AG09309 (cell line): ENCODE results near the gene PLD4.
"Not testable (repeated sequence)": the region's sequence is repeated elsewhere in the genome, so short reads cannot be mapped to it uniquely, and the experiment has no call there.

Experiments
- DNase-seq: peaks from one replicate; pipeline ENCODE4 v3.0.0-alpha.2; 2010; ENCODE audit warnings: low read depth
- H3K4me3 ChIP-seq: 2 replicates; pipeline ENCODE4 v1.5.1; 2011; ENCODE audit warnings: mild to moderate bottlenecking, low read depth, low read length, moderate library complexity; ENCODE audit not compliant: control insufficient read depth
- TF ChIP-seq, protein P1 (sequence below): IDR thresholded peaks from 2 replicates; pipeline ENCODE4 v1.5.1; 2011; ENCODE audit warnings: mild to moderate bottlenecking, low read depth, low read length, inconsistent platforms; ENCODE audit not compliant: insufficient read depth, control insufficient read depth; ENCODE audit errors: missing control alignments

PLD4 gene

DNA sequence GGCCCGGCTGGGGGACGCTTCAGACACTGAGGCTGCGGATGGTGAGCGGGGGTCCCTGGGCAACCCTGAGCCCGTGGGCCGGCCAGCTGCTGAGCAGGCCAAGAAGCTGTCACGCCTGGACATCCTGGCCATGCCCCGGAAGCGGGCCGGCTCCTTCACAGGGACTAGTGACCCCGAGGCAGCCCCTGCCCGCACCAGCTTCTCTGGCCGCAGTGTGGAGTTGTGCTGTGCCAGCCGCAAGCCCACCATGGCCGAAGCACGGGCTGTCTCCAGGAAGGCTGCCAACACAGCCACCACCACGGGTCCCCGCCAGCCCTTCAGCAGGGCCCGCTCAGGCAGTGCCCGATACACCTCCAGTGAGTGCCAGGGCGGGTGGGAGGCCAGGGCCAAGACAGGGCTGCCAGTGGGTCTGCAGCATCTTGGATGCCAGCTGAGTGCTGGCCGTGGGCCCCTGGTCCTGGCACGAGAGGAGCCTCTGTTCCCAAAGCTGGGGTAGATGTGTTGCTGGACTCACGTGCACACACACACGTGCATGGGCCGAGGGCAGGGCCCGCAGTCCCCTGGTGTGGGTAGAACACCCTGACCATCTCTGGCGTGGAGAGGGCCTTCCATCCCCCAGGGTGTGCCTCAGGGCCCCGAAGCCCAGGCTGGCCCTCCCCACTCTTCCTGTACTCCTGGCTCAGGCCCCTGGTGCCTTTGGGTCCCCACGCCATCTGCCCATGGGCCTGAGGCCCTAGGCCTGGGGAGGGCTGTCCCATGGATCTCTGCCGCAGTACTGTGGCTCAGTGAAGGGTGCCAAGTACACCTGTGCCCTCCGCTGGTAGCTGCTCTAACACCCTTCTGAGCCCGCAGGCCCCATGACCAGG lies 36.8 kb upstream of the PLD4 start:
- DNase-seq = no peak
- TF ChIP-seq, protein P1, sequence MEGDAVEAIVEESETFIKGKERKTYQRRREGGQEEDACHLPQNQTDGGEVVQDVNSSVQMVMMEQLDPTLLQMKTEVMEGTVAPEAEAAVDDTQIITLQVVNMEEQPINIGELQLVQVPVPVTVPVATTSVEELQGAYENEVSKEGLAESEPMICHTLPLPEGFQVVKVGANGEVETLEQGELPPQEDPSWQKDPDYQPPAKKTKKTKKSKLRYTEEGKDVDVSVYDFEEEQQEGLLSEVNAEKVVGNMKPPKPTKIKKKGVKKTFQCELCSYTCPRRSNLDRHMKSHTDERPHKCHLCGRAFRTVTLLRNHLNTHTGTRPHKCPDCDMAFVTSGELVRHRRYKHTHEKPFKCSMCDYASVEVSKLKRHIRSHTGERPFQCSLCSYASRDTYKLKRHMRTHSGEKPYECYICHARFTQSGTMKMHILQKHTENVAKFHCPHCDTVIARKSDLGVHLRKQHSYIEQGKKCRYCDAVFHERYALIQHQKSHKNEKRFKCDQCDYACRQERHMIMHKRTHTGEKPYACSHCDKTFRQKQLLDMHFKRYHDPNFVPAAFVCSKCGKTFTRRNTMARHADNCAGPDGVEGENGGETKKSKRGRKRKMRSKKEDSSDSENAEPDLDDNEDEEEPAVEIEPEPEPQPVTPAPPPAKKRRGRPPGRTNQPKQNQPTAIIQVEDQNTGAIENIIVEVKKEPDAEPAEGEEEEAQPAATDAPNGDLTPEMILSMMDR = no peak
- no peak overlapping the region for H3K4me3 ChIP-seq

GRCh38 chr14:104888489-104889374 lies 35.9 kb upstream of the PLD4 start:
- H3K4me3 ChIP-seq = no peak overlapping the region
- TF ChIP-seq, protein P1 = no peak
- DNase-seq = no peak

GRCh38 chr14:104889375-104889757 lies 35.3 kb upstream of the PLD4 start:
- no peak for DNase-seq
- TF ChIP-seq, protein P1 = no peak
- H3K4me3 ChIP-seq = no peak overlapping the region

DNA sequence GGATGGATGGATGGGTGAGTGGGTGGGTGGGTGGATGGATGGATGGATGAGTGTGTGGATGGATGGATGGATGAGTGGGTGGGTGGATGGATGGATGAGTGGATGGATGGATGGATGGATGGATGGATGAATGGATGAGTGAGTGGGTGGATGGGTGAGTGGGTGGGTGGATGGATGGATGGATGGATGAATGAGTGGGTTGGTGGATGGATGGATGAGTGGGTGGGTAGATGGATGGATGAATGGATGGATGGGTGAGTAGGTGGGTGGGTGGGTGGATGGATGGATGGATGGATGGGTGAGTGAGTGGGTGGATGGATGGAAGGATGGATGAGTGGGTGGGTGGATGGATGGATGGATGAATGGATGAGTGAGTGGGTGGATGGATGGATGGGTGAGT lies 34.4 kb upstream of the PLD4 start:
- not testable (repeated sequence) for H3K4me3 ChIP-seq, DNase-seq

DNA sequence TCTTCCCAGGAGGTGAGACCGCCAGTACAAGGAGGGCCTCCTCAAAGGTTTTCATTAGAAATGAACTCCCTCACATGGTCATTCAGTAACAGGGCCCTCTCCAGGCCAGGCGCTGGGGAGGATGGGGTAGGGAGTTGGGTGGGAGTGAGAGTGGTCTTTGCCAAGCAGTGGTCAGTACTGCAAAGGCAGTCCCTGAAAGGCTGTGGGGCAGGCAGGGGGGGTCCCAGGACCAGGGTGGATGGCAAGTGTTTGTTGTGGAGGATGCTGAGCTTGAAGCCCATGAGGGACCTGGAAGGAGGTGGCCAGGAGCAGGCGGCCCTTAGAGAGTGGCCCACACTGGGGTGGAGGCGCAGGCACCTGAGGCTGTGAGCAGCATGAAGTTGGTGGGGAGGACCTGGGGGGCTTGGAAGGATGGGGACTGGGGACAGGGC lies 33.5 kb upstream of the PLD4 start:
- no peak overlapping the region for H3K4me3 ChIP-seq
- no peak for DNase-seq
- TF ChIP-seq, protein P1 = no peak

GRCh38 chr14:104891664-104892530 lies 32.8 kb upstream of the PLD4 start:
- no peak overlapping the region for H3K4me3 ChIP-seq
- TF ChIP-seq, protein P1 = no peak
- DNase-seq = no peak
